Measurements from ENCODE around the gene LRRC38.

Gene LRRC38

DNA sequence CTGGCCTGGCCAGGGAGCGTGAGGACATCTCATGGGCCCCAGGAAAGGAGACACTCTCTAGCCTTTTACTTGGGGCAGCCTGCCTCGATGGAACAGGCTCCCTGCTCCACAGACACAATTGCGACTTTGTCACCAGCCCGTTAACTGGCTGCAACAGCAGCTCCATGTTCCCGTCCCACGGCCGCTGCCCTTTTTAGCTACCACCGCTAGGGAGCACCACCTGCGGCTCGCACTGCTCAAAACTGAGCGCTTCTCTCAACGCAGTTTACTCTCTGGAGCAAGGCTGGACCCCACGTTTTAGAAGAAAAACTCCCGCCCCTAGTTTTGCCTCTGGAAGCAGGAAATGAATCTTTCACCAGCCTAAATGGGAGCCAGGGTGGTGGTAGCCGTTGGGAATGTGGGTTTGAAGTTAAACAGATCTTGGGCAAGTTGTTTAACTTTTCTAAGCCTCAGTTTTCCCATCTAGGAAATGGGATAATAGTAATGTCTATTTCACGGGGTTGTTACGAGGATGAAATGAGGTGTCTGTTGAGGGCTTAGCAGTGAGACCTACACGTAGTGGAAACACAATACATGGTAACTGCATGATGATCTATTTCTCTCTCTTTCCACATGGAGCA, 3.5 kb upstream of the LRRC38 start:
- DNase-seq (ENCODE audit: low spot score) = peak; percentile 8

DNA sequence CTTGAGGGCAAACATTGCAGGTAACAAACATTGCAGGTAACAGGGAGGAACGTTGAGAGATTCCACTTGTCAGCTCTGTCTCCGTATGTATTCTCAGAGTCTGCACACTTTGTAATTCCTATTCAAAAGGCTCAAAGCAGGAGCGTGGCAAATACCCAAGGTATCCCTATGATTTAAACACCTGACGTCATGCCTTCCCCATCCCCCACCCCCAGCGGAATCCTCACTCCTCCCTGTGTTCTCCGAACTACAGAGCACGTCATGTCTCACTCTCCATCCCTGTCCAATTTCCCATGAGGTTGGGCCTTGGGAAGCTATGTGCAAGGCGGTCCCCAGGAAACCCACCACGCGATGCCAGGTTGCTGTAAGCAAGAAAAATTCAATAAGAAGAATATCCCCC, 2.8 kb upstream of the LRRC38 start:
- no peak for DNase-seq (ENCODE audit: low spot score)

DNA sequence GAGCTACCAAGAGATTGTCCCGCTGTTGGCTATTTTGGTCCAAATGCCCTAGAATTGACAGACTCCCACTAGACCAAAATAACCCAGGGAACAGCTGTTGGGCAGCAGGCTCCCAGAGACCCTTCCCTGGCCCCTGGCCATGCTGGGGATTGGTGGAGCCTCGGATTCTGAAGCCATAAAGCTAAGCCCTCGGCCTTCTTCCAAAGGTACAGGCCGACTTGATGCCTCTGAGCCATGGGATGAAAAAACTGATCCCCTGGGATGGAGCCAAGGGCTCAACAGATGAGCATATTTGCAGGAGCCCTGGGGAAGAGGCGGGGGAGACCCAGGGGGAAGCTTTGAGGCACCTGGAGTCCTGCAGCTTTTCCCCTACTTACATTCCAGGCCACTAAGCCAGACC, 1.0 kb upstream of the LRRC38 start:
- no peak for DNase-seq (ENCODE audit: low spot score)

DNA sequence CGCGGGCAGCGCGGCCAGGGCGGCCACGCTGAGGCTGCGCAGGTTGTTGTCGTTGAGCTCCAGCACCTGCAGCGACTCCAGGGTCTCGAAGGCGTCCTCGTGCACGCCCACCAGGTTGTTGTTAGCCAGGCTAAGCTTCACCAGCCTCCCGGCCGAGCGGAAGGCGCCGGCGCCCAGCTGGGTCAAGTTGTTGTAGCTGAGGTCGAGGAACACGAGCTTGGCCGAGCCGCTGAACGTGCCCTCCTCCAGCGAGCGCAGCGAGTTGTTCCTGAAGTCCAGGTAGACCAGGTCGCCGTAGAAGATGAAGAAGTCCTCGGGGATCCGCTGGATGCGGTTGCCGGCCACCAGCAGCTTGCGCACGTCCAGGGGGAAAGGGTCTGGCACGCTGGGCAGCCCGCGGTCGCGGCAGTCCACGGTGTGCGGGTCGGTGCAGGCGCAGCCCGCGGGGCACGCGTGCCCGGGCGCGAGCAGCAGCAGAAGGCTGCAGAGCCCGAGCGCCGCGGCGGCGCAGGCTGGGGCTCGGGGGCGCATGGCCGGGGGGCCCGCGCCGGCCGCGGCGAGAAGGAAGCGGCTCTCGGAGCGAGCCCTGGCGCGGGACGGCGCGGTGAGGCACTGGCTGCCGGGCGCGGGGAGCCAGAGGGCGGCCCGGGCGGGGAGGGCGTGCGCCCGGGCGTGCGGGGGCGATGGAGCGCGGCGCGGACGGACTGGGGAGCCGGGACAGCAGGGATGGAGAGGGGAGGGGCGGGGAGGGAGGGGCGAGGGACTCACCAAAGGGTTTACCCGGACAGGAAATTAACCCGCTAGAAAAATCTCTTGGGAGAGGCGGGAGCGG, 524 bp downstream of the LRRC38 start:
- DNase-seq (ENCODE audit: low spot score) = no peak

DNA sequence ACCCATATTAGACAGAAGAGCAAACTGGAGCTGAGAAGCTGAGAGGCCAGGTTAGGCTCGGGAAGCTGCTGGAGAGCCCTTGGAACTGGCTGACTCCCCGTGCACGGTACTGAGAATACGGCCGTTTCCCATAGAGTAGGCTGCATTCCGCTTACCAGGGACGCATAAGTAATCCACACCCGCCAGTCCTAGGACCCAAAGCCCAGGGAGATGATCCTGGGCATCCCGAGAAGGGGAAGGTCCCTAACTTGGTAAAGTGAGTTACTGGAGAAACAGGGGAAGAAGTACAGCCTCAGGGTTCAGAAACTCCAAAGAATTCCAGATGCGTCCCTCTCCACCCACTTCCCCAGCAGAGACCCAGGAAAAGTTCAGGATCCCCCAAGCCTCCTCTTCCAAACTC, 1.3 kb downstream of the LRRC38 start:
- no peak for DNase-seq (ENCODE audit: low spot score)

DNA sequence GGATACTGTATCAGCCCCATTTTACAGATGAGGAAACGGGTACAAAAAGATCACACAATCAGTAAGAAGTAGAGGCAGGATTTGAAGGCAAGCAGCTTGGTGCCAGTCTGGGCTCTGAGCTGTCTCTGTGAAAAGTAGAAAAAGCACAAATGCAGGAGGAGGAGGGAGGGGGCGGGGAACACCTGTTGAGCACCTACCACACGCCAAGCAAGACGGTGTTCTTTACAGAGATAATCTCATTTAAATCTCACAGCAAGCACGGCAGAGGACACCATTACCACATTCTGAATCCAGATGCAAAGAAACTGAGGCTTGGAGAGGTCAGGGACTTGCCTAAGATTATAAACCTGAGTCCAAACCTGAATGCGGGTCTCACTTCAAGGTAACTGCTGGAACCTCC, 3.3 kb downstream of the LRRC38 start:
- no peak for DNase-seq (ENCODE audit: low spot score)

DNA sequence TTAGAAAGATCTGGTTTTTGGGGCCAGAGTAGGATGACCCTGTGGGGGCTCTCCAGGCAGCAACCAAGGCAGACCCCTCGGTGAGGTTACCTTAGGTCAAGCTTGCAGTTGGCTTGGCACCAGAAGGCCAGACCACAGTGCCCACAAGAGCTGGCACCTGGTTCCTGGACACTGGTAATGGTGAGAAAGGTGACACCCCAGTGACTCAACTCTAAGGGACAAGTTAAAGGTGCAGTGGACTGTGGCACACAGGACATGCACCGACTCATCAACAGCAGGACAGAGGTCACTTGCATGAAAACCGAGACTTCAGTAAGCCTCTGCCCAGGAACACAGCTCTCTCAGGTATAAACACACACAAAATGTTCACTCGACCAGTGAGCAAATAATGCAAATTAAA, 6.7 kb downstream of the LRRC38 start:
- DNase-seq (ENCODE audit: low spot score) = no peak

DNA sequence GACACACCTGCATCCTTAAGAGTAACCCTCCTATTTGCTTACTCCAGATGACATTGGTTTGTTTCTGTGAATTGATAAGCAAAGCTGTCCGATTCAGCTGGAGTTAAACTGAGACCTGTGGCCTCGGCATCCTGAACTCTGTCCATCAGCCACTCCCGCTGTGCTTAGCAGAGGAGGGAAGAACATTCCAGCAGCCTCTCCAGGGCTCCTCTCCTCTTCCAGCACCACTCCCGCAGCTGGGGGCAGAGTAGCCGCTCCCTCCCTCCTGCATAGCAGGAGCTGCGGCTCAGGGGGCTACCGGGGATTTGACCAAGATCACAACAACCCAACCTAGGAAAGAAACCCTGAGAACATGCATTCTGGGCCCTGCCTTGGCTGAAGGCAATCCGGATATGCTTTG, 8.8 kb downstream of the LRRC38 start:
- no peak for DNase-seq (ENCODE audit: low spot score)

DNA sequence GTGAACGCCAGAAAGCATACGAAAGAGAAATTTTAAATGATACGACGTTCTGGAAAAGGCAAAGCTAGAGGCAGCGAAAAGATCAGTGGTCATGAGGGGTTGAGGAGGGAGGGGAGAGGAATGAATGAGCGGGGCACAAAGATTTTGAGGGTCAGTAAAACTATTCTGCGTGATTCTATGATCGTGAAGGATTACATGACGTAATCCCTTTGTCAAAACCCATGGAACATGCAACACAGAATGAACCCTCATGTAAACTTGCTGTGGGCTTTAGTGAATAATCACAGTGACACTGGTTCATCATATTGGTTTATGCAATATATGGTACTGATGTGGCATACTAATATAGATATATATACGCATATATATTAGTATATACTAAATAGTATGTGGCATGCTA, 13.0 kb downstream of the LRRC38 start:
- no peak for DNase-seq (ENCODE audit: low spot score)

DNA sequence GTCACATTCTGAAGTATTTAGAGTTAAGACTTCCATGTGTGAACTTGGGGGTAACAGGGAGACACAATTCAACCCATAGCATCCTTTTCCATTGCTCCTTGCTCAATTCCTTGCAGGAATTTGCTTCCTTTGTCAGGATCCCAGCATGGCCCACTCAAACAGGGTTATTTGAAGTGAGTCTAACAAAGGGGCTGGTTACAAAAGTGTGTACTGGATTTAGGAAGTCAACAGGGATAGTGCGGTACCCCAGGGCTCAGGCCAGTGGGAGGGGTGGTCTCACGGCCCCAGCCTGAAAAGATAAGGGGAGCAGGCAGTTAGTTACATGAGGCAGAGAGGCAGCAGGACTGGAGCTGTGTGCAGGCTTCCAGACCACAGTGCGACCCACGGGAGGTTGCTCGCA, 14.4 kb downstream of the LRRC38 start:
- DNase-seq (ENCODE audit: low spot score) = no peak

DNA sequence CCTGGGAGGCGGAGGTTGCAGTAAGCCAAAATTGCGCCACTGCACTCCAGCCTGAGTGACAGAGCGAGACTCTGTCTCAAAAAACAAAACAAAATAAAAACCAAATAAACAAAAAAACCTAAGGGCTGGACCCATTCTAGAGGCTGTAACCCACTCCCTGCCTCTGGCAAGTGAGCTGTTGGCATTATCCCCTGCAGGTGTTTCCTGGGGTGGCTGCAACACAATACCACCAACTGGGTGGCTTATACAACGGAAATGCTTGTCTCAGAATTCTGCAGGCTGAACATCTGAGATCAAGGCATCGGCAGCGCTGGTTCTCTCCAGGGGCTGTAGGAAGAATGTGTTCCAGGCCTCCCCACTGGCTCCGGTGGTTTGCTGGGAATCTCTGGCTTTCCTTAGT, 15.2 kb downstream of the LRRC38 start:
- DNase-seq (ENCODE audit: low spot score) = no peak

DNA sequence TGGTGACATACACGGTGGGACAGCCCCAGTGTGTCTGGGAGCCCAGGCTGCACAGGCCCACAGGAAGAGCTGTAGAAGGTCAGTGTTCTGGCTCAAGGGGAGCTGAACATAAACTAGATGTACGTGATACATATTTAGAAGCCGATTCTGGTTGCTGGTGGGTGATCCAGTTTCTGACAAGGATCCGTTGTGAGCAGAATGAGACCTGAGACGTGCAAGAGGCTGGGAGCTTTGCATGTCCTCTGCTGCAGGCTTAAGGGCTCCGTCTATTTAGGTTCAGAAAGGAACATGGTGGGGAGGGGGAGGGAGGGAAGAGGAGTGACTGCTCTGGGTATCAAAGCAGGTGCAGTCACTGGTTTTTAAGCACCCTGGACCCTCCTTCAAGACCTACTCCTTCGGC, 18.6 kb downstream of the LRRC38 start:
- no peak for DNase-seq (ENCODE audit: low spot score)

DNA sequence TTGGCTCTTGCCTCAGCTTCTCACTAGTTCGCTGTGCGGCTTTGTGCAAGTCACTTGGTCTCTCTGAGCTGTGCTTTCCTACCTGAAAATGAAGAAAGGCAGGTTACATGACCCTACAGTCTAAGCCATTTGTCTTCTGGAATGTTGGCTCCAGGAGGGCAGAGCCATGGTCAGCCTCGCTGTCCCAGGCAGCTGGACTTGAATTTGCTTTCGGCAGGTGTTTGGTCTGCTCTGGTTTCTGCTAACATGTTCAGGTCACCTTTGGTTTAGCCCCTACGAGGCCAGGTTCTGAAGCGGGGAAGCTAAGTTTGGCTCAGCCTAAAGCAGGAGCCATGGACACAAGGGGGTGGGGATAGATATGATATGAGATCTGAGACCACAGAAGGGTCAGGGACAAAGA, 19.1 kb downstream of the LRRC38 start:
- no peak for DNase-seq (ENCODE audit: low spot score)

DNA sequence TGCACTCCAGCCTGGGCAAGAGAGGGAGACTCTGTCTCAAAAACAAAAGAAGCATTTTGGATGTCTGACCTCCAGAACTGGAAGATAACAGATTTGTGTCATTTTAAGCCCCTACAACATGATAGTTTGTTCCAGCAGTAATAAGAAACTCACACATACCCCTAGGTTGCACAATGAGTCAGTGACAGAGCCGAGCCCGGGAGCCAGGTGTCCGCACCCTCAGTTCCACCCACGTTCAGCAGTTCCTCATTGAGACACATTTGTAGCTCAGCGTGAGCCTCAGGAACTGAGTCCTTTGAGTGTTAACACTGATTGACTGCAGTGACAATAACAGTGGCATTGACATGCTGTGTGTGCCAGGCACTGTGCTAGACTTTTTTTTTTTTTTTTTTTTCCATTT, 19.8 kb downstream of the LRRC38 start:
- DNase-seq (ENCODE audit: low spot score) = no peak

DNA sequence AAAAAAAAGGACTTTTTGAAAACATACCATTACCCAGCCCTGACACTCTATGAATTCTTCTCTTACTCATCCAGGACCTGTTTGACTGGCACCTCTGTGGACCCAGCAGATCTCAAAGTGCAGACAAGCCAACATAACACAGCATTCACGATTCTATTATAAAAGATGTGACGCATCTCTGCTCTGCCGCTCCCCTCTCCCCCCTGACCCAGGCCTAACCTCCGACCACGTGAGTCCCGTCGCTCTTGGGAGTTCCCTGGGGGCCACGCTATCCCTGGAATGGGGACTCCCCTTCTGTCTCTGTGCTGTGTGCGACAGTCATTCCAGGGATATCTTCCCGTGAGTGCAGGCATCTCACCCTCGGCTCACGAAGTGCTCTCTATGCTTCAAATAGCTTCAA, 21.1 kb downstream of the LRRC38 start:
- no peak for DNase-seq (ENCODE audit: low spot score)

DNA sequence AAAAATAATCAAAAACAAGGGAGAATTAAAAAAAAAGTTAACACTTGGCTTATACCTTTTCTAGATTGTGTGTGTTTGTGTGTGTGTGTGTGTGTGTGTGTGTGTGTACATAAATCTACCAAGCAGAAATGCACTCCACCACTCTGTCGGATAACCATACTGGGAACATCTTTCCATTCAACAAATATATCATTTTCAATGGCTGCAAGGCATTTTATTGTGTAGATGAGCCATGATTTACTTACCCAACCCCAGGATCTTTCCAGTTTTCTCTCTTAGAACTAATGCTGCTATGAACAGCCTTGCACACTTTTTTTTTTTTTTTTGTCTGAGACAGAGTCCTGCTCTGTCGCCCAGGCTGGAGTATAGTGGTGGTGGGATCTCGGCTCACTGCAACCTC, 25.8 kb downstream of the LRRC38 start:
- DNase-seq (ENCODE audit: low spot score) = no peak

DNA sequence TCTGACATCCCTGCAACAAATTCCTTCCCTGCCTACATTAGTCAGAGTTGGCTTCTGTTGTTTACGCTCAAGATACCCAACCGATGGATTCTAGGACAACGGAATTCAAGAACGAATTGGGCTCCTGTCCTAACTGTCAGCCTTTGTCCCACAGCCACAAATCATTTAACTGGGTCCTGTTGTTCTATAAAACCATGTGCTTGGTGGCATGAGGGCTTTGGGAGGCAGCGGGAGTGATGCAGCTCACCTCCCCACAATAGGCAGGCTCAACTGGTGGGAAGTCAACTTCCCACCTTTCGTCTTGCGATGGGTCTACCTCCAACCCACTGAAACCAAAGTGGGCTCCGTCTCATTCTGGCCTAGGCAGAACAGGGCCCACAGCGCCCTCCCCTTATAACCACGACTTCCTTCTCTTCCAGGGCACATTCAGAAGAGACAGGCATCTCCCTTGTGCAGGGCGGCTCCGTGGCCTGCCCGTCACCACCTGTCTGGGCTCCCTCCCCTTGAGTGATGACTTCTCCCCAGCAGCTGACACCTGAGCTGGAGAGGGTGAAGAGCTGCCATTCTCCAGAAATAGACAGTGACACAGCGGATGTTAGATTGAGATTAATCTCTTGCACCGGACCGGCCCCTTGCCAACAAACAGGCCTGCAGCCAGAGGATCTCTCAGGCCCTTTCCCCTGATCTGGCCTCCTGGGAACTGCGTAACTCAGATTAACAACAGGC, 26.5 kb downstream of the LRRC38 start:
- no peak for DNase-seq (ENCODE audit: low spot score)

DNA sequence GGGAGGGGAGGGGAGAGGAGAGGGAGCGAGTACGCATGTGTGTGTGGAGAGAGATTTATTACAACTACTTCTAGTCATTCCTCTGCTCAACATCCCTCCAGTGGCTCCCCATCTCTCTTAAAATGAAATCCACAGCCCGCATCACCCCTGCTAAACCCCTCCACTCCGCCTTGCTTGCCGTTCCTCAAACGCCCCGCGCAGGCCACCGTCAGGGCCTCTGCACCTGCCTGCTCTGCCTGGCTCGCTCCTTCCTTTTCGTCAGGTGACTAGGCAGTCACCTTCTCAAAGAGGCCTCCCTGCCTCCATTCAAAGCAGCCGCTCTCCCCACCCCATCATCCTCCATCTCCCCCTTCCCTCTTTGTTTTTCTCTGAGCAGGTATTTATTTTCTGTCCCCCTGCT, 29.9 kb downstream of the LRRC38 start:
- no peak for DNase-seq (ENCODE audit: low spot score)

DNA sequence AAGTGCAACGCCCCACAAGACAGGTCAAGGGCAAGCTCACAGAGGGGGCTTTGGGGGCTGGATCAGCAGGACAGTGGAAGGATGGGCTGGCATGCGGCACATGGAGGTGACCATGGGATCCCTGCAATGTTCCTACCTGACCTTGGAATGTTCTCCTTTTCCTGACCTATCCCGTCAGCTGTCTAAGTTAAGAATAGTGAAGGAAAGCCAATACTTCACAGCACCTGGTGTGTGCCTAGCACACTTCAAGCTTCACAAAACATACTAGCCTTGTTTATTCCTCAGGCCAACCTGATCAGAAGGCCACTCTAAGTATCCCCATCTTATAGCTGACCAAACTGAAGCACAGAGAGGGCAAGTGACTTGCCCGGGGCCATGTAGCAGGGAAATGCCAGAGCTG, 31.2 kb downstream of the LRRC38 start:
- no peak for DNase-seq (ENCODE audit: low spot score)

DNA sequence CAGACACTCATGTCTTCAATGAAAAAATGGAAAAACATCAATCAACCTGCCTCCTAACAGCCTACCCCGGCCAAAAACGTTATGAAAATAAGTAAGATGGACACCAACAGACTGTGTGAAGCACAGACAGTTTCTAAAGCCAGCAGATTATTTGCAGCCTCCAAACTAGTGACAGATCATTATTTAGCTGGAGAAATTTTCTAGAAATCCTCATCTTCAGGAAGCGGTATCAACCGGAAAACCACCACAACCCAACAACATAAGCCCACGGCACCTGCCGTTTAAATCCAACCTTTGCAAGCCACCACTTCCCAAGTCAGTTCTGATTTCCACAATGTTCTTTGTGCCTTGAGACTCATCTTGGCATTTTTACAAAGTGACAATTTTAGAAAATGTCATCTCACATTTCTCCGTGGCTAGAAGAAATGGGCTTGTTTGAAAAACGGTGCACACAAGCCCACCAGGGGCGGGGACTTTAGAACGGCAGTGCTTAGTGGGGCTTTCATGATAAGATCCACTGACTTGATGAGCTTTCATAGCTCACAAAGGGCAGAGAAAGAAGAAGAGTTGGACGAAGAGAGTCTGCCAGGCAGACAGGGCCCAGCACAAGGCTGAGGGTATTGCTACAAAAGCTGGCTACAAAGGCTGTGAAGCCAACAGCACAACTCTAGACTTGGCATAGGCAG, 34.5 kb downstream of the LRRC38 start:
- no peak for DNase-seq (ENCODE audit: low spot score)

DNA sequence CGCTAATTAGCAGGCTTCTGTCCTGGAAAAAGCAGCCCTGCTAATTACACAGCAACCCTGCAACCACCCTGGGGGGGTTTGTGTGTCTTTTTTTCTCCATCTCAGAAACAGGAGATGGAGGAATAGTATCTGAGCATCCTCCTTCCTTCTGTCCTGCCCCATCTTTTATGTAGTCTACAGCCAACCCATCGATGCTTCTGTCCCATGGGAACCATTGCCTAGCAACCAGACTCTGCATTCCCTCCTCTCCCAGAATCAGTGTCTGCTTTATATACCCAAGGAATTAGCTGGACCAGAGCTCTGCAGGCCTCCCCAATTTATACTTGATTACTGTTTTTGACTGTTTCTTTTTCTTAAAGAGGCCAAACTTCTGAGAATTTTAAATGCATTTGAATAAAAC, 35.1 kb downstream of the LRRC38 start:
- no peak for DNase-seq (ENCODE audit: low spot score)

DNA sequence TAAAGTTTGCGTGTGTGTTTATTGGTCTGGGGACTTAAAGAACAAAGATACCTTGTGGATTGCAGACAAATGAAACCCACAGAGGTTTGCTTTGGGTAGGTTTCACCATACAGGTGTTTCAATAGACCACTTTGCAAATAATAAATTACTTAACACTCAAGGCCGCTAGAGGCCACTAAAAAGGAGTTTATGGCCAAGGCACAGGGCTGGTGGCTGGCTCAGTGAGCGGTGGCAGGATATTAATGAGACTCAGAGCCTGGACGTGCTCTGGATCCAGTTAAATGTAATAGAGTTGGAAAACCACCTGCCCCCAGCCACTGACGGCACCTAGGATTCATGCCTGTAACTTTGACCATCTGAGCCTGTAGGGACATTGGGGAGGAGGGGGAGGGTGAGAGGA, 44.5 kb downstream of the LRRC38 start:
- DNase-seq (ENCODE audit: low spot score) = peak; percentile 8

DNA sequence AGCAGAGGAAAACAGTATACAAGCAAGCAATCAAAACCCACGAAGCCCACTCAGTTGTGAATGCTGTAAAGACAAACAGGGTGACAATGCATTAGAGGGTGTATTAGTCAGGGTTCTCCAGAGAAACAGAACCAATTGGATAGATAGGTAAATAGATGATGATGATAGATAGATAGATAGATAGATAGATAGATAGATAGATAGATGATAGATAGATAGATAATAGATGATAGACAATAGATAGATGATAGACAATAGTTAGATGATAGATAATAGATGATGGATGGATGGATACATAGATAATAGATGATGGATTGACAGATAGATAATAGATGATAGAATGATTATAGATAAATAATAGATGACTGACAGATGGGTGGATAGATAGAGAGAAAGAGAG, 48.3 kb downstream of the LRRC38 start:
- DNase-seq (ENCODE audit: low spot score) = no peak
